Neuronal stem cell (in vitro differentiated cells): Measurements from ENCODE around the gene CST3.

Experiments used
- DNase-seq: peaks from one replicate; pipeline ENCODE4 v3.0.0-alpha.2; 2013; ENCODE audit warnings: low spot score
- H2AFZ ChIP-seq: one replicate; pipeline ENCODE4 v1.6.1; 2013; ENCODE audit warnings: mild to moderate bottlenecking, low read length, inconsistent platforms
- H2AK5ac ChIP-seq: 2 replicates; pipeline ENCODE4 v1.6.1; 2013; ENCODE audit warnings: low read depth, mild to moderate bottlenecking, inconsistent platforms, low read length, moderate library complexity, mixed read lengths
- H2BK120ac ChIP-seq: 2 replicates; pipeline ENCODE4 v1.6.1; 2013; ENCODE audit warnings: low read depth, mild to moderate bottlenecking, inconsistent platforms, low read length, moderate library complexity, mixed read lengths
- H2BK12ac ChIP-seq: one replicate; pipeline ENCODE4 v1.6.1; 2013; ENCODE audit warnings: low read length, inconsistent platforms
- H2BK15ac ChIP-seq: 2 replicates; pipeline ENCODE4 v1.6.1; 2013; ENCODE audit warnings: mild to moderate bottlenecking, low read length, inconsistent platforms, mixed read lengths
- H2BK5ac ChIP-seq: one replicate; pipeline ENCODE4 v1.6.1; 2013; ENCODE audit warnings: inconsistent platforms, mild to moderate bottlenecking, low read length, moderate library complexity
- H3K14ac ChIP-seq: one replicate; pipeline ENCODE4 v1.6.1; 2013; ENCODE audit warnings: low read length, inconsistent platforms
- H3K18ac ChIP-seq: 2 replicates; pipeline ENCODE4 v1.6.1; 2013; ENCODE audit warnings: low read length, inconsistent platforms
- H3K23ac ChIP-seq: 2 replicates; pipeline ENCODE4 v1.6.1; 2013; ENCODE audit warnings: low read depth, mild to moderate bottlenecking, mixed read lengths, low read length, inconsistent platforms; ENCODE audit not compliant: poor library complexity
- H3K27ac ChIP-seq: replicated peaks from 3 replicates; pipeline ENCODE4 v1.5.1; 2013; ENCODE audit warnings: low read length, inconsistent platforms
- H3K27me3 ChIP-seq, 3 experiments: 2 replicates each; pipeline ENCODE4 v1.6.1; 2013; ENCODE audit warnings: low read length in 3 of 3, mild to moderate bottlenecking in 2 of 3, inconsistent platforms in 1 of 3, low read depth in 1 of 3, mixed read lengths in 1 of 3, moderate library complexity in 1 of 3; ENCODE audit not compliant: control insufficient read depth in 3 of 3, insufficient read depth in 3 of 3
- H3K36me3 ChIP-seq, 2 donors: replicated peaks in 1 of 2; 2 replicates each; pipeline ENCODE4 v1.6.1; 2013; ENCODE audit warnings: low read length in 2 of 2; ENCODE audit not compliant: control insufficient read depth in 2 of 2, insufficient read depth in 2 of 2
- H3K4ac ChIP-seq: 2 replicates; pipeline ENCODE4 v1.6.1; 2013; ENCODE audit warnings: inconsistent platforms, mild to moderate bottlenecking, low read length, moderate library complexity
- H3K4me1 ChIP-seq, 2 donors: 1 replicate in 1 of 2; 2 replicates in 1 of 2; pipeline ENCODE4 v1.6.1; 2013; ENCODE audit warnings: low read length in 2 of 2, low read depth in 1 of 2; ENCODE audit not compliant: control insufficient read depth in 2 of 2, insufficient read depth in 1 of 2
- H3K4me2 ChIP-seq: one replicate; pipeline ENCODE4 v1.6.1; 2013; ENCODE audit warnings: mild to moderate bottlenecking, low read length, inconsistent platforms; ENCODE audit not compliant: insufficient read depth, poor library complexity, severe bottlenecking
- H3K4me3 ChIP-seq, 2 donors: 2 replicates each; pipeline ENCODE4 v1.5.1; 2013; ENCODE audit warnings: low read length in 2 of 2, mild to moderate bottlenecking in 2 of 2, inconsistent platforms in 1 of 2, moderate library complexity in 1 of 2
- H3K79me1 ChIP-seq: one replicate; pipeline ENCODE4 v1.6.1; 2013; ENCODE audit warnings: low read depth, mild to moderate bottlenecking, inconsistent platforms, low read length, moderate library complexity
- H3K9ac ChIP-seq: one replicate; pipeline ENCODE4 v1.6.1; 2013; ENCODE audit warnings: mild to moderate bottlenecking, low read depth, low read length, inconsistent platforms; ENCODE audit not compliant: poor library complexity
- H3K9me3 ChIP-seq, 2 donors: replicated peaks in 1 of 2; 2 replicates each; pipeline versions ENCODE3 to v1.6.1; 2013; ENCODE audit warnings: low read length in 2 of 2, mild to moderate bottlenecking in 2 of 2, inconsistent platforms in 1 of 2, low read depth in 1 of 2, mixed read lengths in 1 of 2, moderate library complexity in 1 of 2; ENCODE audit not compliant: control insufficient read depth in 2 of 2, insufficient read depth in 1 of 2
- H4K8ac ChIP-seq: one replicate; pipeline ENCODE4 v1.6.1; 2013; ENCODE audit warnings: low read depth, mild to moderate bottlenecking, inconsistent platforms, low read length, moderate library complexity
- H4K91ac ChIP-seq: one replicate; pipeline ENCODE4 v1.6.1; 2013; ENCODE audit warnings: low read length, low read depth, mild to moderate bottlenecking, inconsistent platforms; ENCODE audit not compliant: poor library complexity
- WGBS, 2 donors: extraction: QIAGEN DNeasy Blood & Tissue Kit; methylation state at CpG; one replicate each; pipeline ENCODE4 v1.1.7; 2013; ENCODE audit warnings: missing lambda C conversion rate in 2 of 2, mixed read lengths in 1 of 2; ENCODE audit not compliant: insufficient read length in 2 of 2, insufficient replicate concordance in 1 of 2; ENCODE audit errors: extremely low coverage in 2 of 2; 5-methylcytosine and 5-hydroxymethylcytosine counted together

CST3 gene

GRCh38 chr20:23641936-23642751 is 4.4 kb upstream of the CST3 start:
- Histone ChIP-seq H3K9me3 (no peaks in the 10 kb centered on the region), H2BK120ac (no peak overlapping the region), H3K27ac (no peak overlapping the region), H3K36me3 (no peaks in the 10 kb centered on the region), H3K4me2 (no peak overlapping the region), H3K23ac (no peak overlapping the region), H2BK5ac (no peak overlapping the region), H3K4ac (no peak overlapping the region), H3K18ac (no peak overlapping the region), H3K27me3 (peaks cover 0 to 11% (median 0%) of the 10 kb centered on the region in 3 experiments), H3K14ac (no peak overlapping the region), H2AK5ac (no peak overlapping the region), H3K79me1 (no peaks in the 10 kb centered on the region), H4K91ac (no peak overlapping the region), H4K8ac (peak overlapping the region; percentile 30), H2BK15ac (no peak overlapping the region), H3K4me1 (peaks cover 0 to 3% of the 10 kb centered on the region in 2 donors), H3K4me3 (no peak overlapping the region), H3K9ac (no peak overlapping the region), H2BK12ac (no peak overlapping the region), H2AFZ (no peak overlapping the region)
- no CpG with 5 or more reads among the region's 12 CpGs for WGBS, 2 donors
- DNase-seq, result no peak

GRCh38 chr20:23640671-23641667 is 3.2 kb upstream of the CST3 start:
- Histone ChIP-seq H3K4me3 (no peak overlapping the region), H3K18ac (peak overlapping the region; percentile 48), H2BK120ac (no peak overlapping the region), H2AFZ (no peak overlapping the region), H3K4me2 (no peak overlapping the region), H3K23ac (no peak overlapping the region), H3K27me3 (peaks cover 0 to 9% (median 3%) of the 10 kb centered on the region in 3 experiments), H3K36me3 (peaks cover 0 to 2% of the 10 kb centered on the region in 2 donors), H3K4ac (no peak overlapping the region), H3K14ac (no peak overlapping the region), H3K9ac (no peak overlapping the region), H3K79me1 (no peaks in the 10 kb centered on the region), H3K27ac (no peak overlapping the region), H4K91ac (no peak overlapping the region), H2BK5ac (no peak overlapping the region), H3K4me1 (peaks cover 5 to 8% of the 10 kb centered on the region in 2 donors), H4K8ac (no peak overlapping the region), H3K9me3 (no peaks in the 10 kb centered on the region), H2BK12ac (no peak overlapping the region), H2AK5ac (no peak overlapping the region), H2BK15ac (no peak overlapping the region)
- DNase-seq, result no peak
- no CpG with 5 or more reads among the region's 11 CpGs for WGBS, 2 donors

GRCh38 chr20:23640018-23640601 is 2.4 kb upstream of the CST3 start:
- Histone ChIP-seq H3K36me3 (peaks cover 1 to 6% of the 10 kb centered on the region in 2 donors), H3K23ac (peak overlapping the region; percentile 73), H3K27ac (no peak overlapping the region), H4K8ac (no peak overlapping the region), H2BK15ac (no peak overlapping the region), H2AFZ (no peak overlapping the region), H3K18ac (peak overlapping the region; percentile 71), H3K14ac (no peak overlapping the region), H2BK120ac (no peak overlapping the region), H3K4me2 (no peak overlapping the region), H3K4ac (no peak overlapping the region), H4K91ac (peak overlapping the region; percentile 85), H3K9me3 (no peaks in the 10 kb centered on the region), H3K79me1 (no peaks in the 10 kb centered on the region), H3K4me3 (no peak overlapping the region), H3K27me3 (peaks cover 0 to 5% (median 3%) of the 10 kb centered on the region in 3 experiments), H3K4me1 (peaks cover 5 to 8% of the 10 kb centered on the region in 2 donors), H3K9ac (no peak overlapping the region), H2BK12ac (peak overlapping the region; percentile 73), H2AK5ac (peak overlapping the region; percentile 61), H2BK5ac (peak overlapping the region; percentile 53)
- WGBS, 2 donors, result no CpG with 5 or more reads among the region's 8 CpGs
- DNase-seq, result no peak
